CD4-positive, alpha-beta T cell treated with Interferon alpha-2 for 1 hour (primary cell): ENCODE data around the gene ARFGEF3.
"Not testable (repeated sequence)": the region's sequence is repeated elsewhere in the genome, so short reads cannot be mapped to it uniquely, and the experiment has no call there.

ENCODE experiments used
- DNase-seq, 2 donors: peaks; one replicate each; pipeline ENCODE4 v3.0.0-alpha.2; 2020 to 2022

Gene ARFGEF3

GRCh38 chr6:138175596-138175995, 13.9 kb downstream of the ARFGEF3 start:
- DNase-seq: no peak

- DNase-seq: no peak
Measured at GRCh38 chr6:138176652-138177232, 15.0 kb downstream of the ARFGEF3 start.

GRCh38 chr6:138182939-138183789, 21.4 kb downstream of the ARFGEF3 start:
- no peak for DNase-seq

GRCh38 chr6:138183790-138184134, 22.0 kb downstream of the ARFGEF3 start:
- no peak for DNase-seq

- DNase-seq: no peak
Measured at GRCh38 chr6:138184230-138184629, 22.5 kb downstream of the ARFGEF3 start.

- no peak for DNase-seq
Measured at GRCh38 chr6:138187156-138187555, 25.4 kb downstream of the ARFGEF3 start.

GRCh38 chr6:138188278-138188941, 26.7 kb downstream of the ARFGEF3 start:
- DNase-seq: no peak

GRCh38 chr6:138194287-138194686, 32.5 kb downstream of the ARFGEF3 start:
- DNase-seq: no peak

- DNase-seq: no peak
Measured at GRCh38 chr6:138196122-138196738, 34.5 kb downstream of the ARFGEF3 start.

- DNase-seq: no peak
Measured at GRCh38 chr6:138197570-138197969, 35.8 kb downstream of the ARFGEF3 start.

GRCh38 chr6:138198430-138199091, 36.8 kb downstream of the ARFGEF3 start:
- DNase-seq: no peak

GRCh38 chr6:138201836-138202235, 40.1 kb downstream of the ARFGEF3 start:
- no peak for DNase-seq

- DNase-seq: no peak
Measured at GRCh38 chr6:138203315-138203714, 41.6 kb downstream of the ARFGEF3 start.

GRCh38 chr6:138204303-138204702, 42.6 kb downstream of the ARFGEF3 start:
- no peak for DNase-seq

- no peak for DNase-seq
Measured at GRCh38 chr6:138204792-138205384, 43.1 kb downstream of the ARFGEF3 start.

- DNase-seq: no peak
Measured at GRCh38 chr6:138205437-138206094, 43.8 kb downstream of the ARFGEF3 start.

- DNase-seq: no peak
Measured at GRCh38 chr6:138206862-138207261, 45.1 kb downstream of the ARFGEF3 start.

GRCh38 chr6:138211048-138211581, 49.4 kb downstream of the ARFGEF3 start:
- DNase-seq: no peak

GRCh38 chr6:138211601-138212000, 49.9 kb downstream of the ARFGEF3 start:
- no peak for DNase-seq

- not testable (repeated sequence) for DNase-seq
Measured at GRCh38 chr6:138212530-138212929, 50.8 kb downstream of the ARFGEF3 start.

GRCh38 chr6:138215093-138215782, 53.5 kb downstream of the ARFGEF3 start:
- DNase-seq: no peak
